Right atrium auricular region (tissue), 2 donors: Measurements from ENCODE around the gene CAMTA1. TPM values are rescaled to one million over a fixed set of nuclear protein-coding genes. Genes with fewer than 3 reads are reported as not detected.

Source experiments
- DNase-seq: peaks from one replicate; pipeline ENCODE4 v3.0.0-alpha.2; 2019; ENCODE audit warnings: low spot score
- H3K27ac ChIP-seq, 2 donors: fragments of 200-600 bp; sonication (generic); 1 replicate in 1 of 2; 2 replicates in 1 of 2; pipeline ENCODE4 v1.5.1; 2016 to 2019
- H3K27me3 ChIP-seq, 2 donors: fragments of 200-600 bp; sonication (generic); one replicate each; pipeline versions ENCODE4 v1.5.1 to v1.6.0; 2017 to 2019
- H3K36me3 ChIP-seq: fragments of 200-600 bp; sonication (generic); one replicate; pipeline ENCODE4 v1.5.1; 2016
- H3K4me1 ChIP-seq, 2 donors: fragments of 200-600 bp; sonication (generic); one replicate each; pipeline versions ENCODE4 v1.5.1 to v1.6.0; 2017 to 2019
- H3K4me3 ChIP-seq, 2 donors: fragments of 200-600 bp; sonication (generic); 1 replicate in 1 of 2; 2 replicates in 1 of 2; pipeline ENCODE4 v1.5.1; 2017 to 2019; ENCODE audit warnings: mild to moderate bottlenecking in 1 of 2, moderate library complexity in 1 of 2
- H3K9me3 ChIP-seq, 2 donors: fragments of 200-600 bp; sonication (generic); one replicate each; pipeline ENCODE4 v1.5.1; 2019
- total RNA-seq, 2 donors: library from RNA; depleted of rRNA; stranded (reverse); fragments of >200 nt; gene quantifications; one replicate each; pipeline ENCODE4 v1.1.0, GENCODE V29; 2016
- TF ChIP-seq, protein P1 (sequence below), 2 donors: fragments of 200-600 bp; sonication (generic); IDR thresholded peaks; one replicate each; pipeline ENCODE4 v1.5.1; 2019; ENCODE audit warnings: antibody characterized with exemption in 2 of 2

CAMTA1 gene
- total RNA-seq, 2 donors from 2014 or later: 132 to 190 TPM

DNA sequence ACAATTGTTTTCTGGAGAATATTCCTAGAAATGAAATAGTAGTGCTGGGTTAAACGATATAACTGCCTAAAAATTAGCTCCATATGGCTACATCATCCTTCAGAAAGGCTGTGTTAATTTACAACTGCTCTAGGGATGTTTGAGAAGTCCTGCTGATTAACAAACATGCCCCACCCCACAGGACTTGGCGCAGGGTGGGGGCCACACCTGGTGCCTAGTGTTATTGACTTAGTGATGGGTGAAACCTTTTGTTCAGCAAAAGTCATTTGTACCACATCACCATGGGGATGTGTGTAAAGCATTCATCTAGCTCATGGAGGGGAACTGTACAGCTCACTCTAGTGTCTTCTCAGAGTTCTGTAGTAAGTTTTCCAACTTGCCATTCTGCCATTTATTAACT is 492.8 kb downstream of the CAMTA1 start:
- TF ChIP-seq, protein P1, sequence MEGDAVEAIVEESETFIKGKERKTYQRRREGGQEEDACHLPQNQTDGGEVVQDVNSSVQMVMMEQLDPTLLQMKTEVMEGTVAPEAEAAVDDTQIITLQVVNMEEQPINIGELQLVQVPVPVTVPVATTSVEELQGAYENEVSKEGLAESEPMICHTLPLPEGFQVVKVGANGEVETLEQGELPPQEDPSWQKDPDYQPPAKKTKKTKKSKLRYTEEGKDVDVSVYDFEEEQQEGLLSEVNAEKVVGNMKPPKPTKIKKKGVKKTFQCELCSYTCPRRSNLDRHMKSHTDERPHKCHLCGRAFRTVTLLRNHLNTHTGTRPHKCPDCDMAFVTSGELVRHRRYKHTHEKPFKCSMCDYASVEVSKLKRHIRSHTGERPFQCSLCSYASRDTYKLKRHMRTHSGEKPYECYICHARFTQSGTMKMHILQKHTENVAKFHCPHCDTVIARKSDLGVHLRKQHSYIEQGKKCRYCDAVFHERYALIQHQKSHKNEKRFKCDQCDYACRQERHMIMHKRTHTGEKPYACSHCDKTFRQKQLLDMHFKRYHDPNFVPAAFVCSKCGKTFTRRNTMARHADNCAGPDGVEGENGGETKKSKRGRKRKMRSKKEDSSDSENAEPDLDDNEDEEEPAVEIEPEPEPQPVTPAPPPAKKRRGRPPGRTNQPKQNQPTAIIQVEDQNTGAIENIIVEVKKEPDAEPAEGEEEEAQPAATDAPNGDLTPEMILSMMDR (IDR thresholded peaks at IDR 0.05): no peak
- no peaks in the 10 kb centered on the region for H3K4me1 ChIP-seq
- peaks cover 0 to 15% of the 10 kb centered on the region in 2 donors for H3K9me3 ChIP-seq
- DNase-seq: no peak
- no peak overlapping the region for H3K4me3 ChIP-seq
- no peaks in the 10 kb centered on the region for H3K27me3 ChIP-seq
- no peak overlapping the region for H3K27ac ChIP-seq
- H3K36me3 ChIP-seq: no peaks in the 10 kb centered on the region

DNA sequence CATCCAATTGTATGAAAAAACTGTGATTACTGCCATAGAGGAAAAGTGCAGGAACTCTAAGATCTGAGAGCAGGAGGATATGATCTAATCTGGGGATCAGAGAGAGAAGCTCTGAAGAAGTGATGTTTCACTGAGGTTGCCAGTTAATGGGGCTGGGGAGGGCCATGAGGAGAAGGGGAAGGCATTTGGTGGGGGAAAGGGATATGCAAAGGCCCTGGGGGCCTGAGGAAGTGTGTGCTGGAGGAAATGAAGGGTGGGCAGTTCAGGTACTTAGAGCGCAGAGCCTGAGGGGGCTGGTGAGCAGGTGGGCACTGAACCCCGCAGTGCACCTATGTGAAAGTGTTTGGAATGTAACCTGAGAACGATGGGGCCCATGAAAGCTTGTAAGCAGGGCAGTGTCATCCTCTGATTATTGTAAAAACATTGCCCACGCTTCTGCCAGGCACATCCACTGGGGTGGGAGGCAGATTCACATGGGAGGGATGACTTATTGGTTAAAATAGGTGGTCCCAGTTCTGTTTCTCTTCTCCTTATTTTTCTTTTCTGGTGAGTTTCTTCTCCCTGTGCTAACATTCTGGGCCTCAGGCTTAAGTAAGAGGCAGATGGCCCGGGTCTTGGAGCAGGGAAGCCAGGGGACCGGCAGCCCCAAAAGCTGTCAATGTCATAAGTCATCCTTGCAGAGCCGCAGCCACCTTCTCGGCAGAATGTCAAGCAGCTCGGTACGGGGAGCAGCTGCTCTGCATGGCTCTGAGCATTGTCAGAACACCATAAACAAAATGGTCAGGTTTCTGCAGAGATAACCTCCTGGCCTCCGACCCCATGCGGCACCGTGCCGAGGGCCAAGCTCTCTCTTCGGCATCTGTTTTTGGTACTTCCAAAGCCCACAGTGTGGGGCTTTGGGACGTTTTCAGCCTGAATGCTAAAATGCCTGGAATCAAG is 493.8 kb downstream of the CAMTA1 start:
- Histone ChIP-seq H3K27ac (no peak overlapping the region), H3K9me3 (peaks cover 0 to 15% of the 10 kb centered on the region in 2 donors), H3K4me1 (no peaks in the 10 kb centered on the region), H3K27me3 (no peaks in the 10 kb centered on the region), H3K36me3 (no peaks in the 10 kb centered on the region), H3K4me3 (no peak overlapping the region)
- TF ChIP-seq, protein P1 (IDR thresholded peaks at IDR 0.05): no peak
- no peak for DNase-seq

DNA sequence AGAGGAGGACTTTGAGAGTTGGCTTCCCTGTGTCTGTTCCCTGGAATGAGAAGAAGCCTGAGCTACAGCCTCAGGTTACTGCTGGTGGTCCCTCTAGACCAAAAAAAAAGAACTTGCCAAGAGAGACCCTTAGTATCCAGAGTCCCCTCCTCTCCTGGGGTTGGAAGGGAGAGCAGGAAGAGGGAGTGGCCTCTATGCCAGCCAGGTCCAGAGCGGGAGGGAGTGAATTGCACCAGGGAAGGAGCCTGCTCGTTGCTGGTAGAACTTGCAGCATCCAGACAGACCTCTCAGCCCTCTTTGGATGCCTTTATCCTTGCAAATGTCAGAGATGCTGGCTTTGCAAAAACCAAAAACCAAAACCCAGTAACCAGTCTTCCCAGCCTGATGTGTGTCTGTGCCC is 494.5 kb downstream of the CAMTA1 start:
- H3K4me1 ChIP-seq: no peaks in the 10 kb centered on the region
- H3K36me3 ChIP-seq: no peaks in the 10 kb centered on the region
- TF ChIP-seq, protein P1 (IDR thresholded peaks at IDR 0.05): no peak
- H3K27me3 ChIP-seq: no peaks in the 10 kb centered on the region
- no peak overlapping the region for H3K27ac ChIP-seq
- H3K4me3 ChIP-seq: no peak overlapping the region
- peaks cover 0 to 15% of the 10 kb centered on the region in 2 donors for H3K9me3 ChIP-seq
- no peak for DNase-seq

DNA sequence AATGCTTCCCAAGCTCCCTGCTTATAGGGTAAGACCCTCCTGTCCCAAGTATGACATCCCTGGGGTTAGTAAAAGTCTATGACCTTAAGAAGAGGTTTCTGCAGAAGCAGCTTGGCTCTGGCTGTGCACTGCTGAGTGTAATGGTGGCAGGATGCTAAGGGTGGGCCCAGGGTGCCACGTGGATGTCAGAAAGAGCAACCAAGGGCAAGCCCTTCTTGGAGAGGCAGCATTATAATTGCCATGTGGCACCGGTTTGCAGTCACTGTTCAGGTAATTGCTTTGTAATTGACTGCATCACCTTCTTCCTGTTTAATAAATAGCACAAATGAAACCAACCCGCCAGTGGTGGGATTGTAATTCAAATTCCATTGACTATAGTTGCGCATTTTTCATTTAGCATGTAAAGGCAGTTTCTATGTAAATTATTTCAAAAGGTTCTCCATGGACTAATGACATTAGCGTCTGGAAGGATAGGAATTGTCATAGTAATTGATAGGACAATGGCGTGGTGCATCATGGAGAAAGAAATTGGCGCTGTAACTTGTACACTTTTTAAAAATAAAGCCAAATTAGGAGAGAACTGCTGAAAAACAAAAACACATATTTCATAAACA is 495.2 kb downstream of the CAMTA1 start:
- Histone ChIP-seq H3K4me1 (no peaks in the 10 kb centered on the region), H3K27ac (no peak overlapping the region), H3K9me3 (peaks cover 0 to 15% of the 10 kb centered on the region in 2 donors), H3K4me3 (no peak overlapping the region), H3K36me3 (no peaks in the 10 kb centered on the region), H3K27me3 (no peaks in the 10 kb centered on the region)
- DNase-seq: no peak
- TF ChIP-seq, protein P1 (IDR thresholded peaks at IDR 0.05): no peak

DNA sequence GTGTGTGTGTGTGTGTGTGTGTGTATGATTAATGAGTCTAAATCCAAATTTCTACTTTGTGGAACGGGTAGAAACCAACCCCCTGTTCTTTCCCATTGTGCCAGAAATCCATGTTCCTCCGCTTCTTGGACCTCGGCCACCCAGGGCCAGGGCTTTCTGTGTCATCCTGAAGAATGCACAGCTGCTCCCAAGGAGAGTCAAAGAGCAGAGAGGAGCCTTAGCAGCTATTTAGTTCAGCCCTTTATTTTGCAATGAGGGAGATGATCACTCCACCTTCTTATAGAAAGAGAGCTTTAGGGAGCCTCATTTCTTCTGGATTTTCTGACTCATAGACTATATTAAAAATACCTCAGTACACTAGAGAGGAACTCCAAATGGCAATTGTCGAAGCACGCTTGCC is 496.6 kb downstream of the CAMTA1 start:
- no peak for DNase-seq

More for the DNA sequence above, 496.6 kb downstream of the CAMTA1 start:
- Histone ChIP-seq H3K4me1 (no peaks in the 10 kb centered on the region), H3K27me3 (no peaks in the 10 kb centered on the region), H3K9me3 (peaks cover 0 to 2% of the 10 kb centered on the region in 2 donors), H3K4me3 (no peak overlapping the region), H3K27ac (no peak overlapping the region), H3K36me3 (no peaks in the 10 kb centered on the region)
- TF ChIP-seq, protein P1 (IDR thresholded peaks at IDR 0.05): no peak
